Measurements from ENCODE around the gene SPDYE8.
"Not testable (repeated sequence)": the region's sequence is repeated elsewhere in the genome, so short reads cannot be mapped to it uniquely, and the experiment has no call there.

The SPDYE8 gene, protein sequence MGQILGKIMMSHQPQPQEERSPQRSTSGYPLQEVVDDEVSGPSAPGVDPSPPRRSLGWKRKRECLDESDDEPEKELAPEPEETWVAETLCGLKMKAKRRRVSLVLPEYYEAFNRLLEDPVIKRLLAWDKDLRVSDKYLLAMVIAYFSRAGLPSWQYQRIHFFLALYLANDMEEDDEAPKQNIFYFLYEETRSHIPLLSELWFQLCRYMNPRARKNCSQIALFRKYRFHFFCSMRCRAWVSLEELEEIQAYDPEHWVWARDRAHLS

DNA sequence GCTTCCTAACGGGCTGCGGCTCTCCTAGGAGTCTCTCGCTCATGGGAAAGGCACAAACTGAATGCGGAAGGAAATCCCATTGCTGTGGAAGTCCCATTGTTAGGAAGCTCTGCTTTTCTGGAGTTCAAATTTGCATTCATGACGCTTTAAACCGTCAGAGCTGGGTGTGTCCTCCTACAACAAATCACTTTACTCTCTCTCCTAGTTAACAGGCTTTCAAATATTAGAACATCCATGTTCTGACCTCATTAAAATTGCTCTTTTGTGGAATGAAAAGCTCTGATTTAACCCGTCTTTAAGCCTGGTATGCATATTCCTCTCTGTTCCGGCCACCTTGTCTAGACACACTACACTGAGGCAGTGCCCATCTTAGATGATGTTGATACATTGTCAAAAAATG lies at the start of gene SPDYE8:
Gene SPDYE8, minus strand, starts transcription at position 101 of the 400 bp plus-strand sequence. CDS start 1,800 bp downstream, outside the sequence.
- DNase-seq = not testable (repeated sequence)

- DNase-seq = not testable (repeated sequence)
Measured at GRCh38 chr7:73057811-73058210, 28.2 kb upstream of the SPDYE8 start, which contains the start of gene SPDYE11. Gene SPDYE11, minus strand, starts transcription at chr7:73057911. Its CDS starts 1,800 bp downstream, at chr7:73056111.

DNA sequence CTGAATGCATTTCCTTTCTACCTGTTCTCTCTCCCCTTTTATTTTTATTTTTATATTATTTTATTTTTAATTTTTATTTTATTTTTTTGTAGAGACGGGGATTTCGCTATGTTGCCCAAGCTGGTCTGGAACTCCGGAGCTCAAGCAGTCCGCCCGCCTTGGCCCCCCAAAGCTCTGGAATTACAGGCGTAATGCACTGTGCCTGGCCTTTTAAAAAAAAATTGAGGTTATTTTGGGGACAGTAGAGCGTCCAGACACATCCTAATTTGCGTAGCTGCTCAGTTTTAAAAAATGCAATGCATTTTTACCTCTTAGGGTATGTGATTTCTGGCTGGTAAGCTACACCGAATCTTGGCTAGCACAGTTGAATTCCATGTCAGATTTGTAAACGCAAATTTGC lies 23.1 kb downstream of the SPDYE8 start:
- DNase-seq = not testable (repeated sequence)

- not testable (repeated sequence) for DNase-seq
Measured at GRCh38 chr7:73005693-73006447, 23.7 kb downstream of the SPDYE8 start.

- DNase-seq = not testable (repeated sequence)
Measured at GRCh38 chr7:73005356-73005692, 24.2 kb downstream of the SPDYE8 start.

- DNase-seq = not testable (repeated sequence)
Measured at GRCh38 chr7:72997887-72998468, 31.6 kb downstream of the SPDYE8 start.

GRCh38 chr7:72997447-72997846 lies 32.1 kb downstream of the SPDYE8 start:
- DNase-seq = not testable (repeated sequence)

DNA sequence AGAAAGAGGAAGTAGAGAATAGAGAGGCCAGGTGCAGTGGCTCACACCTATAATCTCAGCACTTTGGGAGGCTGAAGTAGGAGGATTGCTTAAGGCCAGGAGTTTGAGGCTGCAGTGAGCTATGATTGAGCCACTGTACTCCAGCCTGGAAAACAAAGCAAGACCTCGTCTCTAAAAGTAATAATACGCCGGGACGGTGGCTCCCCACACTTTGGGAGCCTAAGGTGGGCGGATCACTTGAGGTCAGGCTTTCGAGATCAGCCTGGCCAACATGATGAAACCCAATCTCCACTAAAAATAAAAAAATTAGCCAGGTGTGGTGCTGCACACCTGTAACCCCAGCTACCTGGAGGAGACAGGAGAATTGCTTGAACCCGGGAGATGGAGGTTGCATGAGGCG lies 34.1 kb downstream of the SPDYE8 start:
- DNase-seq = not testable (repeated sequence)

GRCh38 chr7:72990146-72990913 lies 39.2 kb downstream of the SPDYE8 start:
- not testable (repeated sequence) for DNase-seq

DNA sequence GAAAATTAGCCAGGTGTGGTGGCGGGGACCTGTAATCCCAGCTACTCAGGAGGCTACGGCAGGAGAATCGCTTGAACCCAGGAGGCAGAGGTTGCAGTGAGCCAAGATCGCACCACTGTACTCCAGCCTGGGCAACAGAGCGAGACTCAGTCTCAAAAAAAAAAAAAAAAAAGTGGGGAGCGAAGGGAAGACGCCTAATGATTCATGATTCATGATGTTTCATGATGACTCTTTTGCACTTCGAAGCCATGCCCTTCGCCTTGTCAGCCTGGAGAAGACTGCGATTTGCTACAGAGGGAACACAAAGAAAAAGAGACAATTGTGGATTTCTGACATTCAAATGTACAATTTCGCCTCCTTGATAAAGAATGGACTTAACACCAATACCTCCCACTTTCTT lies 47.5 kb downstream of the SPDYE8 start:
- not testable (repeated sequence) for DNase-seq

- not testable (repeated sequence) for DNase-seq
Measured at GRCh38 chr7:72980382-72980781, 49.2 kb downstream of the SPDYE8 start.

DNA sequence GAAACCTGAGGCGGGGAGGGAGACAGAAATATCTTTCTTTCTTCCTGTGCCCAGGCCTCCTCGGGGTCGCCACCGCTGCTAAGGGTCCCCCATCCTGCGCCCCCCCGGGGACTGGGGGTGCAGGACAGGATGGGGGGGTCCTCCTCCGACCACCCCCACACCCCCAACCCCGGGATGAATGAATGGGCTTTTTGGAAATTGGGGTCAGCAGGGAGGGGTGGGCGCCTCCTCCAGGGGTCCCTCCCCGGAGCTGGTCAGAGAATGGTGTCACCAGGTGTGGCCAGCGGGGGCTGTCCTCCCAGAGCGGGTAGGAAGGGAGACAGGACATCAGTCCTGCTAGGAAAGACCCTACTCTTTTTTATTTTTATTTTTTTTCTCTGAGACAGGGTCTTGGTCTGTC lies 53.1 kb downstream of the SPDYE8 start:
- not testable (repeated sequence) for DNase-seq

- peak; percentile 28 for DNase-seq
Measured at GRCh38 chr7:72975656-72976286, 53.8 kb downstream of the SPDYE8 start.

DNA sequence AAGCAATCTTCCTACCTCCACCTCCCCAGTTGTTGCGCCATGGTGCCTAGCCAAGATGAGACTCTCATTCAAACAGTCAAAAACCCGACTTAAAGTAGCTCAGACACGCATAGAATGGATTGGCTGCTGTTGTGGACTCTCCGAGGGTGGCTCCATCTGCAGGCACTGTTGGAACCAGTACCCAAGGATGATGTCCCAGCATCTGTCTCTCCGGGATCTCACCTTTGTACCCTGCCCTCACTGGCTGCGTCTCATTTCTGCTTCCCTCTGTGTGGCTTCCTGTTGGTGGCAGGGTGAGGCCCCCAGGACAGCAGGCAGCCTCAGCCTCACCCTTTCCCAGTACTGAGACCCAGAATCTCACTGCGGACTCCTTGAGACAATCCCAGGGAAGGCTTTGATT lies 54.8 kb downstream of the SPDYE8 start:
- DNase-seq = not testable (repeated sequence)

GRCh38 chr7:72971505-72971904 lies 58.1 kb downstream of the SPDYE8 start:
- DNase-seq = not testable (repeated sequence)

Data from femur (tissue), 1 donor.